Stimulated activated CD8-positive, alpha-beta memory T cell treated with anti-CD3 and anti-CD28 coated beads, Interleukin-15, amount 100 ng/mL, for 24 hours (primary cell): Measurements from ENCODE around the gene NTNG2.

ENCODE experiments used
- DNase-seq: peaks from one replicate; pipeline ENCODE4 v3.0.0-alpha.2; 2020; ENCODE audit warnings: low read depth

NTNG2 gene

GRCh38 chr9:132201780-132202703 lies 40.2 kb downstream of the NTNG2 start:
- DNase-seq: no peak

GRCh38 chr9:132204883-132205282 lies 43.0 kb downstream of the NTNG2 start:
- DNase-seq: no peak

- DNase-seq: no peak
Measured at GRCh38 chr9:132207215-132207614, 45.4 kb downstream of the NTNG2 start.

GRCh38 chr9:132207839-132208615 lies 46.2 kb downstream of the NTNG2 start:
- no peak for DNase-seq

GRCh38 chr9:132209228-132209627 lies 47.4 kb downstream of the NTNG2 start:
- no peak for DNase-seq

GRCh38 chr9:132210472-132211145 lies 48.8 kb downstream of the NTNG2 start:
- no peak for DNase-seq

GRCh38 chr9:132211570-132211969 lies 49.7 kb downstream of the NTNG2 start:
- no peak for DNase-seq

GRCh38 chr9:132214027-132214622 lies 52.3 kb downstream of the NTNG2 start:
- no peak for DNase-seq

- DNase-seq: no peak
Measured at GRCh38 chr9:132216861-132217619, 55.2 kb downstream of the NTNG2 start.

- DNase-seq: no peak
Measured at GRCh38 chr9:132218208-132218607, 56.4 kb downstream of the NTNG2 start.

- DNase-seq: no peak
Measured at GRCh38 chr9:132221941-132222340, 60.1 kb downstream of the NTNG2 start.

- no peak for DNase-seq
Measured at GRCh38 chr9:132224645-132225044, 62.8 kb downstream of the NTNG2 start.

- DNase-seq: no peak
Measured at GRCh38 chr9:132226571-132227430, 64.9 kb downstream of the NTNG2 start.

GRCh38 chr9:132228062-132228461 lies 66.2 kb downstream of the NTNG2 start:
- no peak for DNase-seq

- DNase-seq: no peak
Measured at GRCh38 chr9:132230605-132231004, 68.7 kb downstream of the NTNG2 start.

- no peak for DNase-seq
Measured at GRCh38 chr9:132231019-132231701, 69.3 kb downstream of the NTNG2 start.

GRCh38 chr9:132232522-132232921 lies 70.7 kb downstream of the NTNG2 start:
- DNase-seq: no peak

GRCh38 chr9:132233138-132233537 lies 71.3 kb downstream of the NTNG2 start:
- no peak for DNase-seq

- DNase-seq: no peak
Measured at GRCh38 chr9:132234535-132234934, 72.7 kb downstream of the NTNG2 start.

GRCh38 chr9:132235125-132235524 lies 73.3 kb downstream of the NTNG2 start:
- DNase-seq: no peak
